WI38 (cell line): Measurements from ENCODE around the gene MMEL1.

Experiments
- H3K4me3 ChIP-seq: 2 replicates; pipeline ENCODE4 v1.5.1; 2011; ENCODE audit warnings: low read depth, mild to moderate bottlenecking, control low read depth, low read length
- TF ChIP-seq, protein P1 (sequence below): IDR thresholded peaks from 2 replicates; pipeline ENCODE4 v1.5.1; 2012; ENCODE audit warnings: low read depth, mild to moderate bottlenecking, control low read depth, low read length

MMEL1 gene

DNA sequence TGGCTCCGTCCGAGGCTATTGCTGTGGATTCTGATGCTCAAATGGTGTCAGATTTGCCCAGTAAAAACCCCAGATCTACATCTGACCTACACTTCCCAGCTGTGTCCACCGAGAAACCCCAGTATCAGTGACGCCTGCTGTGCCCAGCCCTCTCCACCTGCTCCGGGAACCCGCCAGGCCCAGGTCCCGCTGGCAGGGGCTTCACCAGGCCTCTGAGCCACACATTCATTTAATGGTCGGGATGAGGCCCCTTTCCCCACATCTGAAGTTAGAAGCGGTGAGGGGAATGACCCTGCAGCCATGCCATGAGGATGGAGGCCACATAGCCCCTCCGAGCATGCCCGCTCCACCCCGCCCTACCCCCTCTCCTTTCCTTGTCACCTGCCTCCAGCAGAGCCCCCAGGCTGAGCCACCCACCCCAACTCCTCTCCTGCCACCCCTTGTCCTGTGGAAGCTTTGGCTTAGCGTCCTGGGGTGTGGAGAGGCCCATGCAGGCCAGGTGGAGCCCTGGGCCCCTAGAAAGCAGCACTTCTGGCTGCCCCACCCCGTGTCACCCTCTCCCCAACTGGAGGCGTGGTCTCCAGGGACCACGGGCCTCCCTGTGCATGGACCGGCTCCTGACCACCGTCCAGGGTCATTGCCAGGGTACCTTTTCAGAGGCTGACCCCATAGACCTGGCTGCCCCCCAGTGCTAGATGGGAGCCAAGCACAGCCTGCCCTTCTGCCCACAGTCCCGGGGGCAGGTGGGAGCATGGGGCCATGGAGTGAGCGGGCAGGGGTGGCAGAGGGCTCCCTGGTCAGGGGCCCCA lies 68.6 kb downstream of the MMEL1 start:
- H3K4me3 ChIP-seq: no peak overlapping the region
- TF ChIP-seq, protein P1, sequence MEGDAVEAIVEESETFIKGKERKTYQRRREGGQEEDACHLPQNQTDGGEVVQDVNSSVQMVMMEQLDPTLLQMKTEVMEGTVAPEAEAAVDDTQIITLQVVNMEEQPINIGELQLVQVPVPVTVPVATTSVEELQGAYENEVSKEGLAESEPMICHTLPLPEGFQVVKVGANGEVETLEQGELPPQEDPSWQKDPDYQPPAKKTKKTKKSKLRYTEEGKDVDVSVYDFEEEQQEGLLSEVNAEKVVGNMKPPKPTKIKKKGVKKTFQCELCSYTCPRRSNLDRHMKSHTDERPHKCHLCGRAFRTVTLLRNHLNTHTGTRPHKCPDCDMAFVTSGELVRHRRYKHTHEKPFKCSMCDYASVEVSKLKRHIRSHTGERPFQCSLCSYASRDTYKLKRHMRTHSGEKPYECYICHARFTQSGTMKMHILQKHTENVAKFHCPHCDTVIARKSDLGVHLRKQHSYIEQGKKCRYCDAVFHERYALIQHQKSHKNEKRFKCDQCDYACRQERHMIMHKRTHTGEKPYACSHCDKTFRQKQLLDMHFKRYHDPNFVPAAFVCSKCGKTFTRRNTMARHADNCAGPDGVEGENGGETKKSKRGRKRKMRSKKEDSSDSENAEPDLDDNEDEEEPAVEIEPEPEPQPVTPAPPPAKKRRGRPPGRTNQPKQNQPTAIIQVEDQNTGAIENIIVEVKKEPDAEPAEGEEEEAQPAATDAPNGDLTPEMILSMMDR: no peak

DNA sequence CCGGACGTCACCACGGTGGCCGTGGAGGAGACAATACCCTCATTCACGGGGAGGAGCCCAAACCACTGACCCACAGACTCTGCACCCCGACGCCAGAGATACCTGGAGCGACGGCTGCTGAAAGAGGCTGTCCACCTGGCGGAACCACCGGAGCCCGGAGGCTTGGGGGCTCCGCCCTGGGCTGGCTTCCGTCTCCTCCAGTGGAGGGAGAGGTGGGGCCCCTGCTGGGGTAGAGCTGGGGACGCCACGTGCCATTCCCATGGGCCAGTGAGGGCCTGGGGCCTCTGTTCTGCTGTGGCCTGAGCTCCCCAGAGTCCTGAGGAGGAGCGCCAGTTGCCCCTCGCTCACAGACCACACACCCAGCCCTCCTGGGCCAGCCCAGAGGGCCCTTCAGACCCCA lies 69.6 kb downstream of the MMEL1 start:
- no peak overlapping the region for H3K4me3 ChIP-seq
- TF ChIP-seq, protein P1: no peak

GRCh38 chr1:2561898-2562895 lies 70.6 kb downstream of the MMEL1 start:
- TF ChIP-seq, protein P1: peak; percentile 41
- no peak overlapping the region for H3K4me3 ChIP-seq

DNA sequence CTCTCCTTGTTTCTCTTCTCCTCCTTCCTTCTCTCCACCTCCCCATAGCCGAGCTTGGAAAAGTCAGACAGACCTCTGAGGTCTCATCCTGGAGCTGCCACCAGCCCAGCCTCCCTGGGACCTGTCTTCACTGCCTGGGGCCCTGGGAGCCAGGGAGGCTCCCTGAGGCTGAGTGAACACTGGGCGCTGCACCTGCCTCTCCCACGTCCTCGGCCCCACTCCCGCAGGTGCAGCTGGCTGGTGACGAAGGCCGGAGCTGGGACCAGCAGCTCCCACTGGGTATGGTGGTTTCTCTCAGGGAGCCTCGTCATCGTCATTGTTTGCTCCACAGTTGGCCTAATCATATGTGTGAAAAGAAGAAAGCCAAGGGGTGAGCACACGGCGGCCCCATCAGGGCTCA lies 71.4 kb downstream of the MMEL1 start:
- TF ChIP-seq, protein P1: no peak
- H3K4me3 ChIP-seq: no peak overlapping the region

DNA sequence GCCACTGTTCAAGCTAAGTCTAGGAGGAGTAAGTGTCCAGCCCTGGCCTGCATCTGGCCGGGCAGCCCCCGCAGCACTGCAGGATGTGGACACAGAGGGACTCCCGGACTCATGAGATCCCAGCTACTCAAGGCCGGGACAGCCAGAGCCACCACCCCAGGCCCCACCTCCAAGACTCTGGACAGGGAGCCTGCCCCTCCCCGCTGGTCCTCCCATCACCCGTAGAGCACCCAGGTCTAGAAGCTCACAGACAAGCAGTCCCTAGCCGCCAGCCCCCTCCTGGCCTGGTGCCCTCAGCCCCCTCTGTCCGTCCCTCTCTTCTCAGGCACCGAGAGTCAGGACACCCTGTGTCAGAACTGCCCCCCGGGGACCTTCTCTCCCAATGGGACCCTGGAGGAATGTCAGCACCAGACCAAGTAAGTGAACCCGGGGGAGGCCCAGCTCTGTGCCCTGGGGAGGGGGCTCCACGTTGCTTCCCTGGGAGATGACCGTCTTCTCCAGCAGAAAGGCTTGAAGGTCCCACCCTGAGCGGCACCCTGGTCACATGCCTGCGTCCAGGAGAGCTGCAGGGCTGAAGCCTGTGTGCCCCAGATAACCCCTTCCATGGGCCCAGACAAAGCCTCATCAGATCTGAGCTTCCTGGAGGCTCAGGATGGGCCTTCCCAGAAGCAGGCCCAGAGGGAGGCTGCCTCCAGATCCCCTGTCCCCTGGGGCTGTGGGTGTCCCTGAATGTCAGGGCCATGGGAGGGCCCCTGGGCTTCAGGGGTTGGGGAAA lies 72.3 kb downstream of the MMEL1 start:
- TF ChIP-seq, protein P1: no peak
- no peak overlapping the region for H3K4me3 ChIP-seq

GRCh38 chr1:2559509-2560298 lies 73.1 kb downstream of the MMEL1 start:
- TF ChIP-seq, protein P1: no peak
- no peak overlapping the region for H3K4me3 ChIP-seq
